HepG2 (cell line): Measurements from ENCODE around the gene MIPEP. TPM values are rescaled to one million over a fixed set of nuclear protein-coding genes. Genes with fewer than 3 reads are reported as not detected.

Experiments
- ATAC-seq: fragments of 200-7000 bp; cut with Tn5 transposase; 3 replicates; pipeline ENCODE4 v1.9.1; 2020; ENCODE audit warnings: mild to moderate bottlenecking, moderate library complexity
- BruUV-seq: library from RNA; stranded (reverse); fragments of 400-500 nt; replicated peaks from 2 replicates; lab custom pipeline; 2021; lab: Mats Ljungman, UMichigan
- CTCF ChIA-PET: fragments of 300-600 bp; formaldehyde crosslinking; extraction: SDS; loops from one replicate; lab custom pipeline; 2021; ENCODE audit warnings: low total read pairs, inconsistent platforms, low intra/inter-chr PET ratio; lab: Yijun Ruan, JAX
- POLR2A ChIA-PET: fragments of 350-600 bp; sonication (Branson Sonifier 250); formaldehyde crosslinking; loops from one replicate; lab custom pipeline; 2020; ENCODE audit warnings: antibody characterized with exemption, inconsistent platforms; lab: Yijun Ruan, JAX
- DNase-seq: peaks from one replicate; pipeline ENCODE4 v3.0.0-alpha.2; 2015; ENCODE audit warnings: low spot score
- FAIRE-seq: peaks from 3 replicates; lab custom pipeline; 2011; peaks lifted over from hg19 to GRCh38; lab: Jason Lieb, UNC
- H2AFZ ChIP-seq: one replicate; pipeline ENCODE4 v1.6.1; 2011; ENCODE audit warnings: low read length, inconsistent platforms
- H3K27ac ChIP-seq: fragments of 300-600 bp; 3 replicates; pipeline ENCODE4 v1.8.0; 2011; ENCODE audit warnings: mixed run types, mild to moderate bottlenecking, mixed read lengths, low read length, inconsistent platforms; ENCODE audit not compliant: insufficient read depth; ENCODE audit errors: extremely low read length
- H3K27me3 ChIP-seq, 2 experiments: fragments of 200-600 bp in 1 of 2; 2 replicates in 1 of 2; 3 replicates in 1 of 2; pipeline versions ENCODE4 v1.6.0 to v1.8.0; 2011; ENCODE audit warnings: low read length in 2 of 2, mild to moderate bottlenecking in 2 of 2, moderate library complexity in 2 of 2, inconsistent platforms in 1 of 2; ENCODE audit not compliant: insufficient read depth in 2 of 2, control insufficient read depth in 1 of 2
- H3K36me3 ChIP-seq, 2 experiments: fragments of 200-600 bp in 1 of 2; replicated peaks in 1 of 2; 2 replicates in 1 of 2; 3 replicates in 1 of 2; pipeline versions ENCODE4 v1.5.1 to v1.8.0; 2011; ENCODE audit warnings: low read length in 2 of 2, inconsistent platforms in 1 of 2; ENCODE audit not compliant: insufficient read depth in 2 of 2, control insufficient read depth in 1 of 2
- H3K4me1 ChIP-seq: 2 replicates; pipeline ENCODE4 v1.5.1; 2012; ENCODE audit warnings: low read length, inconsistent platforms; ENCODE audit not compliant: insufficient read depth
- H3K4me2 ChIP-seq: 2 replicates; pipeline ENCODE4 v1.6.0; 2011; ENCODE audit warnings: low read depth, low read length, inconsistent platforms
- H3K4me3 ChIP-seq, 3 experiments: fragments of 200-600 bp in 1 of 3; sonication (generic), shearing (Covaris generic) in 1 of 3; replicated peaks in 1 of 3; 2 replicates each; pipeline ENCODE4 v1.5.1; 2011 to 2016; ENCODE audit warnings: low read length in 3 of 3, inconsistent platforms in 2 of 3, low read depth in 2 of 3, mild to moderate bottlenecking in 2 of 3, control low read depth in 1 of 3, mixed read lengths in 1 of 3; ENCODE audit not compliant: insufficient read depth in 1 of 3
- H3K79me2 ChIP-seq: one replicate; pipeline ENCODE4 v1.6.1; 2011; ENCODE audit warnings: low read length, inconsistent platforms; ENCODE audit not compliant: insufficient read depth
- H3K9ac ChIP-seq: 2 replicates; pipeline ENCODE4 v1.6.0; 2011; ENCODE audit warnings: mild to moderate bottlenecking, low read depth, low read length, inconsistent platforms; ENCODE audit not compliant: insufficient read depth
- H3K9me3 ChIP-seq: 2 replicates; pipeline ENCODE4 v1.5.1; 2012; ENCODE audit warnings: mild to moderate bottlenecking, low read length
- H4K20me1 ChIP-seq: 2 replicates; pipeline ENCODE4 v1.6.0; 2011; ENCODE audit warnings: inconsistent platforms, mild to moderate bottlenecking, low read length, moderate library complexity; ENCODE audit not compliant: insufficient read depth
- MEIS1 ChIP-seq: sonication (generic); formaldehyde crosslinking; IDR thresholded peaks from 2 replicates; pipeline ENCODE4 v1.9.0; 2021; ENCODE audit warnings: mild to moderate bottlenecking, missing genetic modification reagents, moderate library complexity, borderline replicate concordance
- PHF20 ChIP-seq: sonication (generic); formaldehyde crosslinking; IDR thresholded peaks from 2 replicates; pipeline ENCODE4 v1.5.0; 2020; ENCODE audit warnings: mild to moderate bottlenecking, missing genetic modification reagents
- ZNF766 ChIP-seq: sonication (generic); formaldehyde crosslinking; IDR thresholded peaks from 2 replicates; pipeline ENCODE4 v1.5.0; 2020; ENCODE audit warnings: missing genetic modification reagents, borderline replicate concordance
- WGBS: methylation state at CpG from one replicate; pipeline ENCODE4 v1.1.6; 2017; ENCODE audit warnings: low lambda C conversion rate; 5-methylcytosine and 5-hydroxymethylcytosine counted together
- in situ Hi-C: cut with HindIII; loops from 2 replicates; pipeline ENCODE4 v1.10.0; 2017; ENCODE audit warnings: low pct_unique_long_range_greater_than_20kb; ENCODE audit not compliant: extremely low pct_ligation_motif_present
- intact Hi-C: fragments of 100-400 bp; cut with micrococcal nuclease; formaldehyde crosslinking; loops from one replicate; pipeline ENCODE4 v1.10.0; 2022; ENCODE audit not compliant: unreplicated experiment
- polyA plus RNA-seq, 8 experiments: library from polyadenylated mRNA; depleted of rRNA in 3 of 8; stranded (reverse) in 7 of 8; unstranded in 1 of 8; fragments of >200 nt; fragmentation: Illumina TruSeq in 4 of 8; extraction: Trizol in 4 of 8; gene quantifications; 2 replicates each; pipeline versions ENCODE4 v1.2.1 to v1.2.3, GENCODE V29; 2011 to 2016; ENCODE audit warnings: low read depth in 4 of 8, missing spikeins in 1 of 8, mixed read lengths in 1 of 8; ENCODE audit not compliant: insufficient read depth in 1 of 8
- total RNA-seq, 5 experiments: library from RNA; depleted of rRNA; stranded (reverse); fragments of >200 nt; fragmentation: Illumina TruSeq; extraction: Trizol; gene quantifications; 2 replicates each; pipeline ENCODE4 v1.2.3, GENCODE V29; 2016; ENCODE audit warnings: low read depth in 1 of 5
- TF ChIP-seq, protein P1 (sequence below): fragments of 450-650 bp; IDR thresholded peaks from 2 replicates; pipeline ENCODE4 v1.6.1; 2017; ENCODE audit warnings: mild to moderate bottlenecking
- TF ChIP-seq, protein P2 (sequence below): sonication (generic); formaldehyde crosslinking; IDR thresholded peaks from 2 replicates; pipeline ENCODE4 v1.9.0; 2021; ENCODE audit warnings: missing genetic modification reagents, borderline replicate concordance

The MIPEP gene
- total and polyA plus RNA-seq, 2 of the 13 experiments (the other 11 are each of a cell fraction or from before 2014, with no cell fraction given) = 9.3 to 24.1 TPM

DNA sequence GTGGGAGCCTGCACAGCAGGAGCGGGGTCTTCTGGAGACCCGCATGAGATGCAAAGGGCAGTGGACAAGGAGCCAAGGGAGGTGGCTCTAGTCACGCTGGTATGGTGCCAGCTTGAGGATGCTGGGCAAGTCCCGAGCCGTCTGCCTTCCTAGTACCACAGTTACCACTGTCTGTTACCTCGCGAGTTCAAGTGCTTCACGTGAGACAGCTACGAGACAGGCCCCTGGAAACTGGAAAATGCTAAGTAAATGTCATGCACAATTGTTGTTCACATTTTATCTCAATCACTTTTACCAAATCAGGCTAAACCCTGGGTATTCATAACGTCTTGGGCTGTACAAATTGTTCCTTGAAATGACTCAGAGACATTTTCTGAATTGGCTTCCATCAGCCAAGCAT is 163.3 kb downstream of the MIPEP start:
- H3K27ac ChIP-seq = no peak overlapping the region
- H3K4me1 ChIP-seq = peaks cover 29% of the 10 kb centered on the region
- DNase-seq (no peak), FAIRE-seq (no peak), ATAC-seq (no peak)
- ChIA-PET POLR2A (no interaction called here), CTCF (no interaction called here)
- intact Hi-C loops (no loop called here), in situ Hi-C loops (no loop called here)
- no TSS peak for BruUV-seq
- H3K4me3 ChIP-seq = no peak overlapping the region
- no peaks in the 10 kb centered on the region for H4K20me1 ChIP-seq
- no peaks in the 10 kb centered on the region for H3K9me3 ChIP-seq
- TF ChIP-seq PHF20 (CRISPR knock-in tag) (no peak), MEIS1 (no peak), ZNF766 (CRISPR knock-in tag) (no peak)
- TF ChIP-seq, protein P1, sequence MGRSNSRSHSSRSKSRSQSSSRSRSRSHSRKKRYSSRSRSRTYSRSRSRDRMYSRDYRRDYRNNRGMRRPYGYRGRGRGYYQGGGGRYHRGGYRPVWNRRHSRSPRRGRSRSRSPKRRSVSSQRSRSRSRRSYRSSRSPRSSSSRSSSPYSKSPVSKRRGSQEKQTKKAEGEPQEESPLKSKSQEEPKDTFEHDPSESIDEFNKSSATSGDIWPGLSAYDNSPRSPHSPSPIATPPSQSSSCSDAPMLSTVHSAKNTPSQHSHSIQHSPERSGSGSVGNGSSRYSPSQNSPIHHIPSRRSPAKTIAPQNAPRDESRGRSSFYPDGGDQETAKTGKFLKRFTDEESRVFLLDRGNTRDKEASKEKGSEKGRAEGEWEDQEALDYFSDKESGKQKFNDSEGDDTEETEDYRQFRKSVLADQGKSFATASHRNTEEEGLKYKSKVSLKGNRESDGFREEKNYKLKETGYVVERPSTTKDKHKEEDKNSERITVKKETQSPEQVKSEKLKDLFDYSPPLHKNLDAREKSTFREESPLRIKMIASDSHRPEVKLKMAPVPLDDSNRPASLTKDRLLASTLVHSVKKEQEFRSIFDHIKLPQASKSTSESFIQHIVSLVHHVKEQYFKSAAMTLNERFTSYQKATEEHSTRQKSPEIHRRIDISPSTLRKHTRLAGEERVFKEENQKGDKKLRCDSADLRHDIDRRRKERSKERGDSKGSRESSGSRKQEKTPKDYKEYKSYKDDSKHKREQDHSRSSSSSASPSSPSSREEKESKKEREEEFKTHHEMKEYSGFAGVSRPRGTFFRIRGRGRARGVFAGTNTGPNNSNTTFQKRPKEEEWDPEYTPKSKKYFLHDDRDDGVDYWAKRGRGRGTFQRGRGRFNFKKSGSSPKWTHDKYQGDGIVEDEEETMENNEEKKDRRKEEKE = no peak
- TF ChIP-seq, protein P2, sequence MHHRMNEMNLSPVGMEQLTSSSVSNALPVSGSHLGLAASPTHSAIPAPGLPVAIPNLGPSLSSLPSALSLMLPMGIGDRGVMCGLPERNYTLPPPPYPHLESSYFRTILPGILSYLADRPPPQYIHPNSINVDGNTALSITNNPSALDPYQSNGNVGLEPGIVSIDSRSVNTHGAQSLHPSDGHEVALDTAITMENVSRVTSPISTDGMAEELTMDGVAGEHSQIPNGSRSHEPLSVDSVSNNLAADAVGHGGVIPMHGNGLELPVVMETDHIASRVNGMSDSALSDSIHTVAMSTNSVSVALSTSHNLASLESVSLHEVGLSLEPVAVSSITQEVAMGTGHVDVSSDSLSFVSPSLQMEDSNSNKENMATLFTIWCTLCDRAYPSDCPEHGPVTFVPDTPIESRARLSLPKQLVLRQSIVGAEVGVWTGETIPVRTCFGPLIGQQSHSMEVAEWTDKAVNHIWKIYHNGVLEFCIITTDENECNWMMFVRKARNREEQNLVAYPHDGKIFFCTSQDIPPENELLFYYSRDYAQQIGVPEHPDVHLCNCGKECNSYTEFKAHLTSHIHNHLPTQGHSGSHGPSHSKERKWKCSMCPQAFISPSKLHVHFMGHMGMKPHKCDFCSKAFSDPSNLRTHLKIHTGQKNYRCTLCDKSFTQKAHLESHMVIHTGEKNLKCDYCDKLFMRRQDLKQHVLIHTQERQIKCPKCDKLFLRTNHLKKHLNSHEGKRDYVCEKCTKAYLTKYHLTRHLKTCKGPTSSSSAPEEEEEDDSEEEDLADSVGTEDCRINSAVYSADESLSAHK (CRISPR knock-in tag) = no peak
- no peaks in the 10 kb centered on the region for H3K27me3 ChIP-seq
- H3K36me3 ChIP-seq = peaks cover 0 to 2% of the 10 kb centered on the region in 2 experiments; a peak in 1 of 5 replicates
- H3K9ac ChIP-seq = no peak overlapping the region
- H3K79me2 ChIP-seq = no peaks in the 10 kb centered on the region
- H2AFZ ChIP-seq = no peak overlapping the region
- no peak overlapping the region for H3K4me2 ChIP-seq
- WGBS = 96% methylated on average over 7 of the region's 10 CpGs
